ENCODE data around the gene CRTC3. TPM values are rescaled to one million over a fixed set of nuclear protein-coding genes. Genes with fewer than 3 reads are reported as not detected.

The CRTC3 gene
- total RNA-seq, 1 experiment from 2014 or later: 45.0 TPM

- ATAC-seq: no peak
Measured at GRCh38 chr15:90571063-90571541, 41.4 kb downstream of the CRTC3 start.

GRCh38 chr15:90572893-90573292 is 43.2 kb downstream of the CRTC3 start:
- CTCF ChIA-PET: no interaction called here
- in situ Hi-C loops (cut with HindIII; ENCODE audit: low pct_unique_long_range_greater_than_20kb, low sequenced_read_pairs): no loop called here
- Histone ChIP-seq H3K9me3 (ENCODE audit: control insufficient read depth, insufficient read depth, low read depth, low read length) (no peaks in the 10 kb centered on the region), H3K36me3 (ENCODE audit: control insufficient read depth, insufficient read depth, low read length) (no peaks in the 10 kb centered on the region), H3K4me1 (ENCODE audit: control insufficient read depth, insufficient read depth, low read length) (no peaks in the 10 kb centered on the region), H3K4me3 (ENCODE audit: low read depth in 2 of 2, low read length in 2 of 2) (no peak overlapping the region), H3K27me3 (ENCODE audit: control insufficient read depth, insufficient read depth, low read length) (no peaks in the 10 kb centered on the region), H3K27ac (ENCODE audit: low read length) (no peak overlapping the region)
- ATAC-seq: no peak
- no peak for DNase-seq (ENCODE audit: low read depth, low spot score)
- POLR2A ChIA-PET: no interaction called here
- intact Hi-C loops (cut with micrococcal nuclease; ENCODE audit: unreplicated experiment): no loop called here
- BruUV-seq (replicated peaks): no TSS peak
- TF ChIP-seq CTCF (IDR thresholded peaks at IDR 0.05) (no peak), POLR2AphosphoS5 (IDR thresholded peaks at IDR 0.05; ENCODE audit: low read depth, low read length) (no peak), TCF7L2 (IDR thresholded peaks at IDR 0.05; ENCODE audit: low read depth, low read length) (no peak), SIN3A (IDR thresholded peaks at IDR 0.05; ENCODE audit: borderline replicate concordance, insufficient read depth, low read depth, low read length) (no peak)

More at GRCh38 chr15:90571063-90571541, 41.4 kb downstream of the CRTC3 start:
- H3K4me3 ChIP-seq (ENCODE audit: low read depth in 2 of 2, low read length in 2 of 2): no peak overlapping the region
- no peaks in the 10 kb centered on the region for H3K27me3 ChIP-seq (ENCODE audit: control insufficient read depth, insufficient read depth, low read length)
- H3K36me3 ChIP-seq (ENCODE audit: control insufficient read depth, insufficient read depth, low read length): no peaks in the 10 kb centered on the region
- ChIA-PET POLR2A (no interaction called here), CTCF (interaction anchor here (0.6 kb wide), 1 partner anchor 13 kb away, joined by 7 read pairs; no protein-coding TSS in a partner anchor)
- no peak for DNase-seq (ENCODE audit: low read depth, low spot score)
- no peaks in the 10 kb centered on the region for H3K4me1 ChIP-seq (ENCODE audit: control insufficient read depth, insufficient read depth, low read length)
- no TSS peak for BruUV-seq (replicated peaks)
- intact Hi-C loops (cut with micrococcal nuclease; ENCODE audit: unreplicated experiment) (no loop called here), in situ Hi-C loops (cut with HindIII; ENCODE audit: low pct_unique_long_range_greater_than_20kb, low sequenced_read_pairs) (no loop called here)
- no peak for TF ChIP-seq POLR2AphosphoS5 (IDR thresholded peaks at IDR 0.05; ENCODE audit: low read depth, low read length)
- TF ChIP-seq REST (IDR thresholded peaks at IDR 0.05; ENCODE audit: insufficient read depth in 1 of 2, low read depth in 2 of 2, low read length in 1 of 2): no peak
- TF ChIP-seq SIN3A (IDR thresholded peaks at IDR 0.05; ENCODE audit: borderline replicate concordance, insufficient read depth, low read depth, low read length): no peak
- no peak for TF ChIP-seq TCF7L2 (IDR thresholded peaks at IDR 0.05; ENCODE audit: low read depth, low read length)
- TF ChIP-seq CTCF (IDR thresholded peaks at IDR 0.05): no peak
- no peaks in the 10 kb centered on the region for H3K9me3 ChIP-seq (ENCODE audit: control insufficient read depth, insufficient read depth, low read depth, low read length)
- H3K27ac ChIP-seq (ENCODE audit: low read length): no peak overlapping the region

Data from Panc1 (cell line).